AG08396 (cell line): ENCODE measurements around the gene RNF44.
"Not testable (repeated sequence)": the region's sequence is repeated elsewhere in the genome, so short reads cannot be mapped to it uniquely, and the experiment has no call there.

Experiments used
- DNase-seq: peaks from one replicate; pipeline ENCODE4 v3.0.0; 2012; ENCODE audit warnings: low spot score, mixed read lengths

Gene RNF44

GRCh38 chr5:176519810-176520720, 17.1 kb downstream of the RNF44 start:
- no peak for DNase-seq

GRCh38 chr5:176517053-176517661, 20.0 kb downstream of the RNF44 start:
- DNase-seq: no peak

- DNase-seq: no peak
These were observed 21.8 kb downstream of the RNF44 start for GRCh38 chr5:176515396-176515795.

DNA sequence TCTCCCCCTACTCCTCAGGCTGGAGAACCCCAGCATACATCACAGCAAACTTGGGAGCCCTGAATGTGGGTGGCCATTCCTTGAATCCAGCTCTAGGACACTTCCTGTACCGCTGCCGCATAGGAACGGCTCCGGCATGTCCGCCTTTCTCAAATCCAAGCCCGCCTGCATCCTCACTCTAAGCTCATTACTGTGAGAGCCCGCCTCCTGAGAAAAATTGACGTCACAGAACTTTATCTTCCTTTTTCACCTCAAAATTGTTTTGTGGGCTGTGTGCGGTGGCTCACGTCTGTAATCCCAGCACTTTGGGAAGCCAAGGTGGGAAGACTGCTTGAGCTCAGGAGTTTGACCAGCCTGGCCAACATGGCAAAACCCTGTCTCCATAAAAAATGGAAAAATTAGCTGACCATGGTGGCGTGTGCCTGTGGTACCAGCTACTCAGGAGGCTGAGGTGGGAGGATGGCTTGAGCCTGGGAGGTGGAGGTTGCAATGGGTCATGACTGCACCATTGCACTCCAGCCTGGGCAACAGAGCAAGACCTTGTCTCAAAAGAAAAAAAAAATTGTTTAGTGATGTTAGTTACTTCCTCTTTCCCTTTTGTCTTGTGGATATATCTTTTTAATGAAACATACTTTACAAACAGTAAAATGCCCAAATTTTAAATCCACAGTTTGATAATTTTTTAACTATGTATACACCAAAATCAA, 22.8 kb downstream of the RNF44 start:
- DNase-seq: no peak

DNA sequence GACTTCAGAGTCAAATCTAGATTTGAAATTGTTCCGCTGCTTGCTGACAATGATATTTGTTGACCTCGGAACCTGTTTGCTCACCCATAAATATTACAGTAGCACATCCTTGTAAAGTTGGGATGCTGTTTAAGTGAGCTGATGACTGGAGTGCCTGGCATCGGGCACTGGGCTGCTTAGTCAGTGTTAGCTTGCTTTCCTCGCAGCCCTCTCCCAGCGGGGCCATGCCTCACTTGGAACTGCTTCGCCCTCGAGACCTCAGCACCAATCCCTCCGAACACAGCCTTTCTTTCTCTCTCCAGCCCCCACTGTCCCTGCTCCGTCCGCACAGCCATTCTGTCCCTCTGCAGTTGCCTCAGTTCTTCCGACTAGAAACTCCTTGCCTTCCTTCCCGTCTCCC, 23.4 kb downstream of the RNF44 start:
- DNase-seq: no peak

DNA sequence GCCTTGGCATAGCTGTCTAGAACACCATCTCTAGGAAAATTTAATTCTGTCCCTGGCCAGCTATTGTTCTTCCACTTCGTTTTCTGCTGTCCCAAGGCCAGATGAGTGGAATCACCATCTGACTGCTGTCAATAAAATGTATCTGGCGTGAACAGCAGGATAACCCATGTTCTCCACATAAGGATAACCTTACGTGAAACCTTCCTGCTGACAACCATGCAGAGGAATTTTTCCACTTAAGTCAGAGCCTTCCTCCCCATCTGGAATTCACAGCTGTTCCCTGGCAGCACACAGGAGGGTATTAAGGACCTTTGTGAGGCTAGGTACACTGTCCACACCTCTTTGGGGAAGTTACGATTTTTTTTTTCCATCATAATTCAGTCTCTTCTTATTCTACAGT, 28.6 kb downstream of the RNF44 start:
- DNase-seq: no peak

- no peak for DNase-seq
These were observed 29.3 kb downstream of the RNF44 start for GRCh38 chr5:176507911-176508310.

DNA sequence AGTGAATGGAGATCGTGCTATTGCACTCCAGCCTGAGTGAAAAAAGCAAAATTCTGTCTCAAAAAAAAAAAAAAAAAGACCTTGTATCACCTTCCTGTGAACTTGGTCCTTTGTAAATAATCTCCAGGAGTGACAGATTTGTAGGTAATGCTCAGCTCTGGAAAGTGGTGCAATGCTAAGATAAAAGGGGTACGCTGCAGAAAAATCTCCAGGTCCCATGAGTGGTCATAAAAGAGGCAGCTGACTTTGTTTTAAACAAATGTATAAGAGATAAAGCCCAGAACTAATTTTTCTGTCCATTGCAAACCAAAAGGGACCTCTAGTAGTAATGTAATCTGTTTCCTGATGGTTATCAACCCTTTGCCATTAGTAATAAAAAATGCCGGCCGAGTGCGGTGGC, 33.7 kb downstream of the RNF44 start:
- DNase-seq: no peak

GRCh38 chr5:176501333-176501732, 35.9 kb downstream of the RNF44 start:
- DNase-seq: peak; percentile 65

DNA sequence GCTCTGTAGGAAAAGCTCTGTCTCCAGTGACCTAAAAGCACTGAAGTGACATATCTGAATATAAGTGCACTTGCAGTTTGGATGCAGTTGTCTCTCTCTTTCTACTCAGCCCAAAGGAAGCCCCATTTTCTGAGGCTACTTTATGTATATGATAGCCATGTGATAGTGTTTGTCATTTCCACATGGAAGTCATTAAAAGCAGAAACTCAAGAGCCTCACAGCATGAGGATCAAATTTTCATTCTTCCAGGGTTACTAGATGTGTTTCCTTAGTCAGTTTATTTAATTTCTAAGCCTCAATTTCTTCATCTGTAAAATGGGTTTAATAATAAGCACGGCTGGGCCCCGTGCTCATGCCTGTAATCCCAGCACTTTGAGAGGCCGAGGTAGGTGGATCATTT, 36.7 kb downstream of the RNF44 start:
- DNase-seq: no peak

GRCh38 chr5:176499273-176499672, 37.9 kb downstream of the RNF44 start:
- no peak for DNase-seq

GRCh38 chr5:176497852-176498251, 39.4 kb downstream of the RNF44 start:
- DNase-seq: no peak

GRCh38 chr5:176492431-176492830, 44.8 kb downstream of the RNF44 start:
- no peak for DNase-seq

- DNase-seq: no peak
These were observed 45.3 kb downstream of the RNF44 start for GRCh38 chr5:176491901-176492300.

- DNase-seq: no peak
These were observed 46.1 kb downstream of the RNF44 start for GRCh38 chr5:176491101-176491502.

DNA sequence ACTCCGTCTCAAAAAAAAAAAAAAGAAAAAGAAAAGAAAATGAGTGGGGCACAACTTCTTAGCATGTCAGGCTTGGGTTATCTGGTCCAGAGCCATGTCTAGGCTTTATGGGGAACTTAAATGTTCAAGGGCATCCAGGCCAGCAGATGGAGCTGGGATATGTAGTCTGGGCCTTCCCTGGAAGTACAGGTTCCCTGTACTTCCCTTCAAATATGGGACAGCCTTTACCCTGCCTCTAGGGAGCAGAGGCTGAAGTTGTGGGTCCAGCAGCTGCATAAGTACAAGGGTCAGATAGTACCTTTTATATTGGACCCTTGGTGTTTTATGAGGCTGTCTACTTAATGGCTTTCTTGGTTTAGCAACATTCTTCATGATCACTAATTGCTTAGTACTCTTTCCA, 46.9 kb downstream of the RNF44 start:
- no peak for DNase-seq

- no peak for DNase-seq
These were observed 48.1 kb downstream of the RNF44 start for GRCh38 chr5:176489077-176489476.

- not testable (repeated sequence) for DNase-seq
These were observed 50.0 kb downstream of the RNF44 start for GRCh38 chr5:176487160-176487559.

DNA sequence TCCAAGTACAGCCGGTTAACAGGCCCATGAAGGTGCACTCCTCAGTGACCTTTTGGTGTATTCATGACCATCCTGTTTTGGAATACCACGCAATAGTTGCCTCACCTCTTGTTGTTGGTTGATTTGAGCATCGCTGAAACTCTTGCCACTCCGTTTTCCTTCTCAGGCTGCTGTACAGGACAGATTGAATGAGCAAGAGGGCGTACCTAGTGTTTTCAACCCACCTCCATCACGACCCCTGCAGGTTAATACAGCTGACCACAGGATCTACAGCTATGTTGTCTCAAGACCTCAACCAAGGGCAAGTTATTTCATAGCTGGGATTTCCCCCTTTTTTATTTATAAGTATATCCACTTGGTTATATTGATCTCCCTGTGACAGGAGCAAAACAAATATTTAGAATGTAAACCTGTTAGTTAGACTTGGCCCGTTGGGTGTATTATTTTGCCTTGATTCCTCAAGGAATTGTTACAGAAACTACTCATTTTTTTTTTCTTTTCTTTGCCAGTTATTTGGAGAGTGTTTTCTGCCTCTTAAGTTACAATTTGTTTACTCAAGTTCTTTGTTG, 50.9 kb downstream of the RNF44 start:
- DNase-seq: no peak

DNA sequence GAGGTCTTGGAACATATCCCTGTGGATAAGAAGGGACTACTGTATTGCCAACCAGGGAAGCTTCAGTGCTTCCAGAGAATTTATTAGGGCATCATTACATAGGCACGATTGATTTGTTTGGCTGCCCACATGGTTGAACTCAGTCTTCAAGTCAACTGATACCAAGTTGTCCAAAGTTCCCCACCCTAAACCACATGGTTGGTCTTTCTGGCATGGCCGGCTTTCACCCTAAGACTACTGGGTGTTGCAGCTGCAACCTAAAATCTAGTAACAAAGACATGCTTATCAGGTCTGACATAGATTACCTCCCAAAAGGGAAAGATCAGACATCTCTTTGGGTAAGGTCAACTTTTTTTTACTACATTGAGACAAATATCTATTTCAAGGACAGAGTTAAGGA, 52.0 kb downstream of the RNF44 start:
- no peak for DNase-seq

- no peak for DNase-seq
These were observed 55.5 kb downstream of the RNF44 start for GRCh38 chr5:176481711-176482110.
